K562 (cell line): ENCODE data around the gene CCDC187. TPM values are rescaled to one million over a fixed set of nuclear protein-coding genes. Genes with fewer than 3 reads are reported as not detected.

Experiments
- CCNT2 ChIP-seq: IDR thresholded peaks from 2 replicates; pipeline ENCODE4 v1.6.1; 2011; ENCODE audit warnings: borderline replicate concordance, low read depth, mild to moderate bottlenecking, moderate library complexity, mixed read lengths, low read length; ENCODE audit not compliant: insufficient read length; ENCODE audit errors: extremely low read depth
- CREM ChIP-seq: IDR thresholded peaks from 2 replicates; pipeline ENCODE4 v1.6.1; 2014; ENCODE audit warnings: antibody characterized with exemption, low read depth
- CXXC5 ChIP-seq: fragments of 250-450 bp; sonication (Bioruptor Pico); IDR thresholded peaks from 2 replicates; pipeline ENCODE4 v1.8.0; 2022; ENCODE audit warnings: inconsistent platforms, mild to moderate bottlenecking, moderate library complexity
- ETV1 ChIP-seq: fragments of 450-650 bp; conservative IDR thresholded peaks from 2 replicates; pipeline ENCODE4 v1.6.1; 2016; ENCODE audit warnings: missing genetic modification characterization, control low read depth, low read depth, missing compliant biosample characterization
- GABPB1 ChIP-seq: sonication (generic); formaldehyde crosslinking; IDR thresholded peaks from 2 replicates; pipeline ENCODE4 v1.8.0; 2022; ENCODE audit warnings: mild to moderate bottlenecking, missing genetic modification reagents
- RNF2 ChIP-seq: sonication (generic); IDR thresholded peaks from 2 replicates; pipeline ENCODE4 v1.6.1; 2016
- SLC30A9 ChIP-seq: fragments of 250-450 bp; sonication (Bioruptor Pico); IDR thresholded peaks from 2 replicates; pipeline ENCODE4 v1.8.0; 2022; ENCODE audit warnings: mild to moderate bottlenecking, moderate library complexity
- ZBTB7A ChIP-seq: IDR thresholded peaks from 2 replicates; pipeline ENCODE4 v1.6.1; 2011; ENCODE audit warnings: low read depth, mild to moderate bottlenecking, low read length, moderate library complexity, borderline replicate concordance; ENCODE audit not compliant: control insufficient read depth
- ZNF24 ChIP-seq: fragments of 450-650 bp; IDR thresholded peaks from 2 replicates; pipeline ENCODE4 v1.6.1; 2016
- ZNF282 ChIP-seq: sonication (generic); formaldehyde crosslinking; IDR thresholded peaks from 2 replicates; pipeline ENCODE4 v1.8.1; 2023; ENCODE audit warnings: missing genetic modification reagents
- ZNF354B ChIP-seq: fragments of 250-450 bp; sonication (Bioruptor Pico); IDR thresholded peaks from 2 replicates; pipeline ENCODE4 v1.4.0; 2020
- ZNF384 ChIP-seq: IDR thresholded peaks from 2 replicates; pipeline ENCODE4 v1.6.1; 2012; ENCODE audit warnings: low read depth, low read length, improper control_type of control experiment
- ZNF75A ChIP-seq: fragments of 450-650 bp; formaldehyde crosslinking; IDR thresholded peaks from 2 replicates; pipeline ENCODE4 v1.4.0; 2020; ENCODE audit warnings: mild to moderate bottlenecking
- polyA plus RNA-seq, 8 experiments: library from polyadenylated mRNA; depleted of rRNA in 4 of 8; stranded (reverse) in 5 of 8; unstranded in 3 of 8; fragments of >200 nt; fragmentation: Nextera tagmentation in 2 of 8; fragmentation: Illumina TruSeq in 1 of 8; extraction: Ambion mirVana in 2 of 8; extraction: Trizol in 1 of 8; gene quantifications; 2 replicates each; pipeline versions ENCODE4 v1.2.1 to v1.2.3, GENCODE V29; 2011 to 2014; ENCODE audit warnings: inconsistent platforms in 1 of 8, missing spikeins in 1 of 8
- total RNA-seq, 7 experiments: library from RNA; depleted of rRNA in 6 of 7; stranded (reverse); fragments of >200 nt in 6 of 7; fragmentation: Illumina TruSeq in 2 of 7; extraction: Trizol in 2 of 7; gene quantifications; 2 replicates each; pipeline versions ENCODE4 v1.2.1 to v1.2.3, GENCODE V29; 2011 to 2021; ENCODE audit warnings: low replicate concordance in 1 of 7
- TF ChIP-seq, protein P1 (sequence below): sonication (generic); formaldehyde crosslinking; IDR thresholded peaks from 2 replicates; pipeline ENCODE4 v1.4.0; 2020; ENCODE audit warnings: mild to moderate bottlenecking, missing genetic modification reagents
- TF ChIP-seq, protein P2 (sequence below): fragments of 450-650 bp; formaldehyde crosslinking; IDR thresholded peaks from 2 replicates; pipeline ENCODE4 v1.4.0; 2020; ENCODE audit warnings: mild to moderate bottlenecking, moderate library complexity
- TF ChIP-seq, protein P3 (sequence below): sonication (generic); formaldehyde crosslinking; IDR thresholded peaks from 2 replicates; pipeline ENCODE4 v1.9.0; 2022; ENCODE audit warnings: mild to moderate bottlenecking, missing genetic modification reagents
- TF ChIP-seq, protein P4 (sequence below), 2 experiments: fragments of 150-350 bp in 1 of 2; IDR thresholded peaks; 2 replicates each; pipeline ENCODE4 v1.6.1; 2012 to 2016; ENCODE audit warnings: low read depth in 2 of 2, low read length in 2 of 2, mild to moderate bottlenecking in 1 of 2, moderate library complexity in 1 of 2
- TF ChIP-seq, protein P5 (sequence below): IDR thresholded peaks from 2 replicates; pipeline ENCODE4 v1.6.1; 2012; ENCODE audit warnings: low read depth, low read length, improper control_type of control experiment, borderline replicate concordance

CCDC187 gene
- total and polyA plus RNA-seq, 9 of the 15 experiments (the other 6 are each of a cell fraction or from before 2014, with no cell fraction given) = not detected

DNA sequence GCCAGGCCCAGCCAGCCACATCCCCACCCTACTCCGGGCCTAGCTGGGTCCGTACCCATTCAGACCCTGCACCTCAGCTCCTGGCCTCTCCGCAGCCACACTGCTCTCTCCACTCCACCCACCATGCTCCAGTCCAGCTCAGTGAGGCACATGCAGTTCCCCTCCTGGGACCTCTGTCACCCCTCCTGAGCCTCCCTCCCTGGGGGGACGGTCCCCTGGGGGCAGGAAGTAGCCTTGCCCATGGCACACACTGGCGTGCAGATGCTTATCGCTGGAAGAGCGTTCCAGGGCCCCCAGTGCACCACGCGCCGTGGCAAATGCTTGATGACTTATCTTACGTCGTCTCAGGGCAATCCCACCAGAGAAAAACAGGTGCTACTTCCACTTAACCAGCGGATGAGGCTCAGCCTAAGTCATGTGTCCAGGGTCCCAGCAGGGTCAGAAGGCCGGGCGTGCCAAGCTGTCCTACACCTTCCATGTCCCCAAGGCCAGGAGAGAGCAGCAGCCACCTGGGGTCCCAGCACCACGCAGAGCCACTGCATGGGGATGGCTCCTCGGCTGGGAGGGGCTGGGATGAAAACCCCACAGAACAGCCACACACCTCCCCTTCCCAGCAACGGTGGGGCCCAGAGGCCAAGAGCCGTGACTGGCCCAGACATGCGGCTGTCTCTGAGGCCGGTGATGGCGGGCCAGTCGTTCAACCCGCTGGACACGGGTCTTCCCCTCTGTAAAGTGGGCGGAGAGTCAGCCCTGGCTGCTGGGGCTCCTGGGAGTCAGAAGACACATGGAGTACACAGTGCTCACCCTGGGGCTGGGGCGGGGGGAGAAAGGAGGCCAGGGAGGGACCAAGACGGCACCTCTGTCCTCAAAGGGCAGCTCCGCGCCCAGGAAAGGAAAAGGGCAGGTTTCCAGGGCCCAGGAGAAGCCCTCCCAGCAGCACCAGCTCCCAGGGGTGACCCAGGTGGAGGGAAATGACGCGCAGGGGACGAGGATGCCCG is 2.6 kb upstream of the CCDC187 start (continued):
- TF ChIP-seq, protein P1, sequence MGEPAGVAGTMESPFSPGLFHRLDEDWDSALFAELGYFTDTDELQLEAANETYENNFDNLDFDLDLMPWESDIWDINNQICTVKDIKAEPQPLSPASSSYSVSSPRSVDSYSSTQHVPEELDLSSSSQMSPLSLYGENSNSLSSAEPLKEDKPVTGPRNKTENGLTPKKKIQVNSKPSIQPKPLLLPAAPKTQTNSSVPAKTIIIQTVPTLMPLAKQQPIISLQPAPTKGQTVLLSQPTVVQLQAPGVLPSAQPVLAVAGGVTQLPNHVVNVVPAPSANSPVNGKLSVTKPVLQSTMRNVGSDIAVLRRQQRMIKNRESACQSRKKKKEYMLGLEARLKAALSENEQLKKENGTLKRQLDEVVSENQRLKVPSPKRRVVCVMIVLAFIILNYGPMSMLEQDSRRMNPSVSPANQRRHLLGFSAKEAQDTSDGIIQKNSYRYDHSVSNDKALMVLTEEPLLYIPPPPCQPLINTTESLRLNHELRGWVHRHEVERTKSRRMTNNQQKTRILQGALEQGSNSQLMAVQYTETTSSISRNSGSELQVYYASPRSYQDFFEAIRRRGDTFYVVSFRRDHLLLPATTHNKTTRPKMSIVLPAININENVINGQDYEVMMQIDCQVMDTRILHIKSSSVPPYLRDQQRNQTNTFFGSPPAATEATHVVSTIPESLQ (CRISPR knock-in tag) = no peak
- TF ChIP-seq ZNF384 (no peak), CXXC5 (CRISPR knock-in tag) (no peak), ZNF75A (CRISPR knock-in tag) (no peak), ZNF282 (CRISPR knock-in tag) (0 out of 2 replicates have a peak, but pooled peaks have one; percentile 72), ZBTB7A (no peak), ZNF354B (no peak), GABPB1 (no peak), ETV1 (tag) (no peak), CREM (no peak), CCNT2 (no peak), RNF2 (no peak), SLC30A9 (CRISPR knock-in tag) (no peak), ZNF24 (no peak)
- TF ChIP-seq, protein P2, sequence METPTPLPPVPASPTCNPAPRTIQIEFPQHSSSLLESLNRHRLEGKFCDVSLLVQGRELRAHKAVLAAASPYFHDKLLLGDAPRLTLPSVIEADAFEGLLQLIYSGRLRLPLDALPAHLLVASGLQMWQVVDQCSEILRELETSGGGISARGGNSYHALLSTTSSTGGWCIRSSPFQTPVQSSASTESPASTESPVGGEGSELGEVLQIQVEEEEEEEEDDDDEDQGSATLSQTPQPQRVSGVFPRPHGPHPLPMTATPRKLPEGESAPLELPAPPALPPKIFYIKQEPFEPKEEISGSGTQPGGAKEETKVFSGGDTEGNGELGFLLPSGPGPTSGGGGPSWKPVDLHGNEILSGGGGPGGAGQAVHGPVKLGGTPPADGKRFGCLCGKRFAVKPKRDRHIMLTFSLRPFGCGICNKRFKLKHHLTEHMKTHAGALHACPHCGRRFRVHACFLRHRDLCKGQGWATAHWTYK (CRISPR knock-in tag) = no peak
- TF ChIP-seq, protein P3, sequence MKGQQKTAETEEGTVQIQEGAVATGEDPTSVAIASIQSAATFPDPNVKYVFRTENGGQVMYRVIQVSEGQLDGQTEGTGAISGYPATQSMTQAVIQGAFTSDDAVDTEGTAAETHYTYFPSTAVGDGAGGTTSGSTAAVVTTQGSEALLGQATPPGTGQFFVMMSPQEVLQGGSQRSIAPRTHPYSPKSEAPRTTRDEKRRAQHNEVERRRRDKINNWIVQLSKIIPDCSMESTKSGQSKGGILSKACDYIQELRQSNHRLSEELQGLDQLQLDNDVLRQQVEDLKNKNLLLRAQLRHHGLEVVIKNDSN = peak; percentile 10; the same call in 1 of the 2 replicates
- TF ChIP-seq, protein P4, sequence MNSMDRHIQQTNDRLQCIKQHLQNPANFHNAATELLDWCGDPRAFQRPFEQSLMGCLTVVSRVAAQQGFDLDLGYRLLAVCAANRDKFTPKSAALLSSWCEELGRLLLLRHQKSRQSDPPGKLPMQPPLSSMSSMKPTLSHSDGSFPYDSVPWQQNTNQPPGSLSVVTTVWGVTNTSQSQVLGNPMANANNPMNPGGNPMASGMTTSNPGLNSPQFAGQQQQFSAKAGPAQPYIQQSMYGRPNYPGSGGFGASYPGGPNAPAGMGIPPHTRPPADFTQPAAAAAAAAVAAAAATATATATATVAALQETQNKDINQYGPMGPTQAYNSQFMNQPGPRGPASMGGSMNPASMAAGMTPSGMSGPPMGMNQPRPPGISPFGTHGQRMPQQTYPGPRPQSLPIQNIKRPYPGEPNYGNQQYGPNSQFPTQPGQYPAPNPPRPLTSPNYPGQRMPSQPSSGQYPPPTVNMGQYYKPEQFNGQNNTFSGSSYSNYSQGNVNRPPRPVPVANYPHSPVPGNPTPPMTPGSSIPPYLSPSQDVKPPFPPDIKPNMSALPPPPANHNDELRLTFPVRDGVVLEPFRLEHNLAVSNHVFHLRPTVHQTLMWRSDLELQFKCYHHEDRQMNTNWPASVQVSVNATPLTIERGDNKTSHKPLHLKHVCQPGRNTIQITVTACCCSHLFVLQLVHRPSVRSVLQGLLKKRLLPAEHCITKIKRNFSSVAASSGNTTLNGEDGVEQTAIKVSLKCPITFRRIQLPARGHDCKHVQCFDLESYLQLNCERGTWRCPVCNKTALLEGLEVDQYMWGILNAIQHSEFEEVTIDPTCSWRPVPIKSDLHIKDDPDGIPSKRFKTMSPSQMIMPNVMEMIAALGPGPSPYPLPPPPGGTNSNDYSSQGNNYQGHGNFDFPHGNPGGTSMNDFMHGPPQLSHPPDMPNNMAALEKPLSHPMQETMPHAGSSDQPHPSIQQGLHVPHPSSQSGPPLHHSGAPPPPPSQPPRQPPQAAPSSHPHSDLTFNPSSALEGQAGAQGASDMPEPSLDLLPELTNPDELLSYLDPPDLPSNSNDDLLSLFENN (IDR thresholded peaks at IDR 0.05; ENCODE audit: low read depth in 2 of 2, low read length in 2 of 2) = no peak
- TF ChIP-seq, protein P5, sequence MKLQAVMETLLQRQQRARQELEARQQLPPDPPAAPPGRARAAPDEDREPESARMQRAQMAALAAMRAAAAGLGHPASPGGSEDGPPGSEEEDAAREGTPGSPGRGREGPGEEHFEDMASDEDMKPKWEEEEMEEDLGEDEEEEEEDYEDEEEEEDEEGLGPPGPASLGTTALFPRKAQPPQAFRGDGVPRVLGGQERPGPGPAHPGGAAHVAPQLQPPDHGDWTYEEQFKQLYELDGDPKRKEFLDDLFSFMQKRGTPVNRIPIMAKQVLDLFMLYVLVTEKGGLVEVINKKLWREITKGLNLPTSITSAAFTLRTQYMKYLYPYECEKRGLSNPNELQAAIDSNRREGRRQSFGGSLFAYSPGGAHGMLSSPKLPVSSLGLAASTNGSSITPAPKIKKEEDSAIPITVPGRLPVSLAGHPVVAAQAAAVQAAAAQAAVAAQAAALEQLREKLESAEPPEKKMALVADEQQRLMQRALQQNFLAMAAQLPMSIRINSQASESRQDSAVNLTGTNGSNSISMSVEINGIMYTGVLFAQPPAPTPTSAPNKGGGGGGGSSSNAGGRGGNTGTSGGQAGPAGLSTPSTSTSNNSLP = no peak
